ENCODE results near the gene FCRLB.
A peak's percentile ranks its signal among the peaks of the same experiment; 100 is the strongest.
"Not testable (repeated sequence)": the region's sequence is repeated elsewhere in the genome, so short reads cannot be mapped to it uniquely, and the experiment has no call there.

The FCRLB gene

GRCh38 chr1:161766102-161766981 is 45.0 kb downstream of the FCRLB start, which contains the start of gene ATF6:
ATF6 (plus strand) TSS chr1:161766320; CDS start chr1:161766361, 41 bp downstream.
- Histone ChIP-seq H3K27me3 (replicated peaks; ENCODE audit: control insufficient read depth, insufficient read depth, low read length) (no peaks in the 10 kb centered on the region), H3K4me3 (replicated peaks; ENCODE audit: low read depth, low read length) (peak within 1 kb of the TSS; percentile 83), H3K36me3 (ENCODE audit: control insufficient read depth, insufficient read depth, low read length) (no peaks in the 10 kb centered on the region)
- peak; percentile 85 for DNase-seq (ENCODE audit: extremely low read depth, insufficient read length)
- peak; percentile 3 for TF ChIP-seq CTCF (IDR thresholded peaks at IDR 0.05; ENCODE audit: insufficient read depth, low read length, poor library complexity, severe bottlenecking)

GRCh38 chr1:161768461-161768860 is 47.1 kb downstream of the FCRLB start:
- Histone ChIP-seq H3K4me3 (replicated peaks; ENCODE audit: low read depth, low read length) (no peak overlapping the region), H3K27me3 (replicated peaks; ENCODE audit: control insufficient read depth, insufficient read depth, low read length) (no peaks in the 10 kb centered on the region), H3K36me3 (ENCODE audit: control insufficient read depth, insufficient read depth, low read length) (no peaks in the 10 kb centered on the region)
- DNase-seq (ENCODE audit: extremely low read depth, insufficient read length) = no peak
- no peak for TF ChIP-seq CTCF (IDR thresholded peaks at IDR 0.05; ENCODE audit: insufficient read depth, low read length, poor library complexity, severe bottlenecking)

GRCh38 chr1:161768986-161769672 is 47.8 kb downstream of the FCRLB start:
- H3K4me3 ChIP-seq (replicated peaks; ENCODE audit: low read depth, low read length) = no peak overlapping the region
- no peaks in the 10 kb centered on the region for H3K36me3 ChIP-seq (ENCODE audit: control insufficient read depth, insufficient read depth, low read length)
- H3K27me3 ChIP-seq (replicated peaks; ENCODE audit: control insufficient read depth, insufficient read depth, low read length) = no peaks in the 10 kb centered on the region
- no peak for TF ChIP-seq CTCF (IDR thresholded peaks at IDR 0.05; ENCODE audit: insufficient read depth, low read length, poor library complexity, severe bottlenecking)
- no peak for DNase-seq (ENCODE audit: extremely low read depth, insufficient read length)

GRCh38 chr1:161769673-161770045 is 48.3 kb downstream of the FCRLB start:
- not testable (repeated sequence) for H3K27me3 ChIP-seq (replicated peaks; ENCODE audit: control insufficient read depth, insufficient read depth, low read length); H3K36me3 ChIP-seq (ENCODE audit: control insufficient read depth, insufficient read depth, low read length); H3K4me3 ChIP-seq (replicated peaks; ENCODE audit: low read depth, low read length); DNase-seq (ENCODE audit: extremely low read depth, insufficient read length)

- TF ChIP-seq CTCF (IDR thresholded peaks at IDR 0.05; ENCODE audit: insufficient read depth, low read length, poor library complexity, severe bottlenecking) = no peak
- DNase-seq (ENCODE audit: extremely low read depth, insufficient read length) = no peak
- Histone ChIP-seq H3K4me3 (replicated peaks; ENCODE audit: low read depth, low read length) (no peak overlapping the region), H3K36me3 (ENCODE audit: control insufficient read depth, insufficient read depth, low read length) (no peaks in the 10 kb centered on the region; the same call in 1 of the 2 replicates), H3K27me3 (replicated peaks; ENCODE audit: control insufficient read depth, insufficient read depth, low read length) (no peaks in the 10 kb centered on the region)
These were observed 48.9 kb downstream of the FCRLB start for GRCh38 chr1:161770250-161770649.

- H3K27me3 ChIP-seq (replicated peaks; ENCODE audit: control insufficient read depth, insufficient read depth, low read length) = no peaks in the 10 kb centered on the region
- H3K4me3 ChIP-seq (replicated peaks; ENCODE audit: low read depth, low read length) = no peak overlapping the region
- TF ChIP-seq CTCF (IDR thresholded peaks at IDR 0.05; ENCODE audit: insufficient read depth, low read length, poor library complexity, severe bottlenecking) = no peak
- no peak for DNase-seq (ENCODE audit: extremely low read depth, insufficient read length)
- no peaks in the 10 kb centered on the region; the same call in 1 of the 2 replicates for H3K36me3 ChIP-seq (ENCODE audit: control insufficient read depth, insufficient read depth, low read length)
These were observed 49.8 kb downstream of the FCRLB start for GRCh38 chr1:161771161-161771560.

All from GM06990 (cell line).